GM12891 (cell line): ENCODE results near the gene UBN1.

Source experiments
- POLR2A ChIP-seq: IDR thresholded peaks from 2 replicates; pipeline ENCODE4 v1.6.1; 2011; ENCODE audit warnings: low read depth, low read length, control low read depth
- POLR2AphosphoS5 ChIP-seq: IDR thresholded peaks from 2 replicates; pipeline ENCODE4 v1.6.1; 2011; ENCODE audit warnings: low read depth, low read length, control low read depth
- SPI1 ChIP-seq: IDR thresholded peaks from 2 replicates; pipeline ENCODE4 v1.6.1; 2011; ENCODE audit warnings: low read depth, low read length, control low read depth
- TAF1 ChIP-seq: IDR thresholded peaks from 2 replicates; pipeline ENCODE4 v1.6.1; 2011; ENCODE audit warnings: low read depth, low read length, control low read depth

DNA sequence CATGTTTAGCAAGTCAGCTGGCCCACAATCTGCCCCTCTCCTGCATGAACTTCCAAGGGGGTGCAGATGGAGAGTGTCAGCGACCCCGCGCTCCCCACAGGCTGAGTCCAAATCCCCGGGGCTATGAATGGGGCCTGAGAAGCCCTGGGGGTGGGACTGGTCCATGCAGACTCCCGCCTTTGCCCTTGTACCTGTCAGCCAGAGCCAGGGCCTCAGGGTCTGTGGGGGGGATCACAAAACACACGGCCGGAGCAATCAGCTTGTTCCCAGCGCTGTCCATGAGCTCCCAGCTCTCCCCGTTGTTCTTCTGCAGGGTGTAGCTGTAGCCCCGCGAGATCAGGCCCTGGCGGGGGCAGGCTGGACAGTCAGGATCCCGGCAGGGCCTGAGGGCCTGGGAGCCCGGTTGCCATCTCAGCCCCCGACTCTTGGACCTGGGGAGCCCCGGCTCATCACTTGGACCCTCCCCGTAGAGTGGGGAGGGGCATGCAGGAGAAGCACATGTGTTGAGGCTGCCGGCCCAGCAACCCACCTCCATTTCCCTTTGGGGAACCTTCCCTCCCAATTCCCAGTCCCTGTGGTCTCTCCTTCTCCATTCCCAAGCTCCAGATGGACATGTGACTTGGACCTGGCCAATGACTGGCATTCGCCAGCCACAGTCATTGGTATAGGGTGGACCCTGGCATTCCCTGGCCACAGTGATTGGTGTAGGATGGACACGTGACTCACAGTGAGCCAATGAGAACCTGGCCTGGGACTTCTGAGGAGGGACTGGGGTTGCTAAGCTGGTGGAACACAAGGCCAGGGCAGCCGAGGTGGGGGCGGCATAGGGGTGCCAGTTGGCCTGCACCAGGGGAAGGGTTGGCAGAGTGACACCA lies 47.2 kb downstream of the UBN1 start:
- no peak for TF ChIP-seq POLR2AphosphoS5
- TF ChIP-seq TAF1, result no peak
- no peak for TF ChIP-seq POLR2A
- TF ChIP-seq SPI1, result no peak
